Adipocyte (in vitro differentiated cells): Measurements from ENCODE around the gene ZDHHC16.
A peak's percentile ranks its signal among the peaks of the same experiment; 100 is the strongest.
"Not testable (repeated sequence)": the region's sequence is repeated elsewhere in the genome, so short reads cannot be mapped to it uniquely, and the experiment has no call there.

Source experiments
- DNase-seq: peaks from one replicate; pipeline ENCODE4 v3.0.0-alpha.2; 2015; ENCODE audit warnings: low read depth
- H3K27me3 ChIP-seq: replicated peaks from 2 replicates; pipeline ENCODE4 v1.7.0; 2013; ENCODE audit warnings: mild to moderate bottlenecking, low read length, moderate library complexity; ENCODE audit not compliant: control insufficient read depth, insufficient read depth
- H3K36me3 ChIP-seq: 2 replicates; pipeline ENCODE4 v1.7.0; 2013; ENCODE audit warnings: low read length, mild to moderate bottlenecking, moderate library complexity; ENCODE audit not compliant: control insufficient read depth, insufficient read depth, severe bottlenecking
- H3K4me1 ChIP-seq: 2 replicates; pipeline ENCODE4 v1.7.0; 2013; ENCODE audit warnings: mild to moderate bottlenecking, low read length, moderate library complexity; ENCODE audit not compliant: control insufficient read depth, insufficient read depth
- H3K4me3 ChIP-seq: 2 replicates; pipeline ENCODE4 v1.7.0; 2013; ENCODE audit warnings: mild to moderate bottlenecking, low read length, moderate library complexity
- H3K9ac ChIP-seq: 2 replicates; pipeline ENCODE4 v1.7.0; 2013; ENCODE audit warnings: mild to moderate bottlenecking, low read length, moderate library complexity
- H3K9me3 ChIP-seq: 2 replicates; pipeline ENCODE4 v1.7.0; 2013; ENCODE audit warnings: mild to moderate bottlenecking, low read length, moderate library complexity; ENCODE audit not compliant: control insufficient read depth

The ZDHHC16 gene

GRCh38 chr10:97411406-97411805, 34.6 kb upstream of the ZDHHC16 start:
- Histone ChIP-seq H3K4me3 (no peak overlapping the region), H3K9me3 (no peaks in the 10 kb centered on the region), H3K27me3 (no peaks in the 10 kb centered on the region), H3K36me3 (no peaks in the 10 kb centered on the region), H3K4me1 (peaks cover 11% of the 10 kb centered on the region), H3K9ac (no peak overlapping the region)
- DNase-seq: no peak

- no peak overlapping the region for H3K9ac ChIP-seq
- no peaks in the 10 kb centered on the region for H3K9me3 ChIP-seq
- no peak overlapping the region for H3K4me3 ChIP-seq
- no peak for DNase-seq
- H3K36me3 ChIP-seq: no peaks in the 10 kb centered on the region
- H3K27me3 ChIP-seq: no peaks in the 10 kb centered on the region
- H3K4me1 ChIP-seq: peaks cover 8% of the 10 kb centered on the region
Observed at GRCh38 chr10:97412891-97413304, 33.1 kb upstream of the ZDHHC16 start.

GRCh38 chr10:97416565-97416964, 29.4 kb upstream of the ZDHHC16 start:
- no peak overlapping the region for H3K9ac ChIP-seq
- no peaks in the 10 kb centered on the region for H3K36me3 ChIP-seq
- H3K4me3 ChIP-seq: no peak overlapping the region

GRCh38 chr10:97423757-97424098, 22.2 kb upstream of the ZDHHC16 start:
- H3K36me3 ChIP-seq, H3K27me3 ChIP-seq, H3K4me3 ChIP-seq, H3K9me3 ChIP-seq, DNase-seq, H3K9ac ChIP-seq: not testable (repeated sequence)
- H3K4me1 ChIP-seq: peaks cover 34% of the 10 kb centered on the region

More at GRCh38 chr10:97416565-97416964, 29.4 kb upstream of the ZDHHC16 start:
- DNase-seq: no peak
- Histone ChIP-seq H3K27me3 (no peaks in the 10 kb centered on the region), H3K9me3 (no peaks in the 10 kb centered on the region), H3K4me1 (peaks cover 14% of the 10 kb centered on the region)

- H3K36me3 ChIP-seq: peaks cover 17% of the 10 kb centered on the region
- H3K4me1 ChIP-seq: peaks cover 40% of the 10 kb centered on the region
- peak within 1 kb of the TSS; percentile 98 for H3K9ac ChIP-seq
- H3K4me3 ChIP-seq: peak within 1 kb of the TSS; percentile 97
- DNase-seq: peak; percentile 97
- no peaks in the 10 kb centered on the region for H3K27me3 ChIP-seq
- H3K9me3 ChIP-seq: no peaks in the 10 kb centered on the region
Observed at GRCh38 chr10:97425964-97426775, 19.8 kb upstream of the ZDHHC16 start, which contains the start of gene PGAM1. Gene PGAM1, plus strand, starts transcription at chr10:97426191. Its CDS starts 117 bp downstream, at chr10:97426308.

- peak; percentile 51 for DNase-seq
- Histone ChIP-seq H3K9me3 (no peaks in the 10 kb centered on the region), H3K9ac (peak overlapping the region; percentile 98), H3K27me3 (no peaks in the 10 kb centered on the region), H3K36me3 (peaks cover 25% of the 10 kb centered on the region), H3K4me1 (peaks cover 40% of the 10 kb centered on the region), H3K4me3 (peak overlapping the region; percentile 97)
Observed at GRCh38 chr10:97426776-97427570, 19.0 kb upstream of the ZDHHC16 start.

GRCh38 chr10:97427571-97428179, 18.3 kb upstream of the ZDHHC16 start:
- peaks cover 28% of the 10 kb centered on the region for H3K36me3 ChIP-seq
- H3K9me3 ChIP-seq: no peaks in the 10 kb centered on the region
- peak; percentile 48 for DNase-seq
- H3K4me3 ChIP-seq: peak overlapping the region; percentile 97
- peak overlapping the region; percentile 98 for H3K9ac ChIP-seq
- peaks cover 40% of the 10 kb centered on the region for H3K4me1 ChIP-seq
- H3K27me3 ChIP-seq: no peaks in the 10 kb centered on the region

GRCh38 chr10:97428572-97428981, 17.4 kb upstream of the ZDHHC16 start:
- H3K36me3 ChIP-seq: peaks cover 32% of the 10 kb centered on the region
- no peaks in the 10 kb centered on the region for H3K27me3 ChIP-seq
- H3K4me3 ChIP-seq: peak overlapping the region; percentile 97
- peaks cover 37% of the 10 kb centered on the region for H3K4me1 ChIP-seq
- peak overlapping the region; percentile 98 for H3K9ac ChIP-seq
- H3K9me3 ChIP-seq: no peaks in the 10 kb centered on the region
- peak; percentile 48 for DNase-seq

- Histone ChIP-seq H3K27me3 (no peaks in the 10 kb centered on the region), H3K9me3 (no peaks in the 10 kb centered on the region), H3K4me1 (peaks cover 8% of the 10 kb centered on the region), H3K36me3 (peaks cover 72% of the 10 kb centered on the region), H3K9ac (no peak overlapping the region), H3K4me3 (no peak overlapping the region)
- DNase-seq: no peak
Observed at GRCh38 chr10:97434055-97434454, 11.9 kb upstream of the ZDHHC16 start.

- H3K4me3 ChIP-seq: no peak overlapping the region
- no peaks in the 10 kb centered on the region for H3K9me3 ChIP-seq
- DNase-seq: no peak
- peaks cover 4% of the 10 kb centered on the region for H3K4me1 ChIP-seq
- no peak overlapping the region for H3K9ac ChIP-seq
- H3K36me3 ChIP-seq: peaks cover 73% of the 10 kb centered on the region
- H3K27me3 ChIP-seq: no peaks in the 10 kb centered on the region
Observed at GRCh38 chr10:97434557-97434956, 11.4 kb upstream of the ZDHHC16 start.

GRCh38 chr10:97435211-97435610, 10.8 kb upstream of the ZDHHC16 start:
- DNase-seq: no peak
- no peaks in the 10 kb centered on the region for H3K4me1 ChIP-seq
- no peak overlapping the region for H3K9ac ChIP-seq
- H3K27me3 ChIP-seq: no peaks in the 10 kb centered on the region
- H3K4me3 ChIP-seq: no peak overlapping the region
- peaks cover 73% of the 10 kb centered on the region for H3K36me3 ChIP-seq
- no peaks in the 10 kb centered on the region for H3K9me3 ChIP-seq
